Ishikawa (cell line): ENCODE data around the gene TOP2B.

Experiments
- CEBPB ChIP-seq: IDR thresholded peaks from 2 replicates; pipeline ENCODE4 v1.6.1; 2012
- CREB1 ChIP-seq: IDR thresholded peaks from 2 replicates; pipeline ENCODE4 v1.6.1; 2012; ENCODE audit warnings: low read depth
- EGR1 ChIP-seq: IDR thresholded peaks from 2 replicates; pipeline ENCODE4 v1.6.1; 2012
- EP300 ChIP-seq: IDR thresholded peaks from 2 replicates; pipeline ENCODE4 v1.6.1; 2012; ENCODE audit warnings: borderline replicate concordance
- FOXM1 ChIP-seq: IDR thresholded peaks from 2 replicates; pipeline ENCODE4 v1.6.1; 2012; ENCODE audit warnings: low read depth, borderline replicate concordance
- MAX ChIP-seq: IDR thresholded peaks from 2 replicates; pipeline ENCODE4 v1.6.1; 2012
- NFIC ChIP-seq: IDR thresholded peaks from 2 replicates; pipeline ENCODE4 v1.6.1; 2012
- RAD21 ChIP-seq: IDR thresholded peaks from 2 replicates; pipeline ENCODE4 v1.6.1; 2012; ENCODE audit warnings: low read depth
- REST ChIP-seq: IDR thresholded peaks from 2 replicates; pipeline ENCODE4 v1.6.1; 2012; ENCODE audit warnings: low read depth, mild to moderate bottlenecking
- TAF1 ChIP-seq: IDR thresholded peaks from 2 replicates; pipeline ENCODE4 v1.6.1; 2012; ENCODE audit warnings: low read depth, mild to moderate bottlenecking
- TCF12 ChIP-seq: IDR thresholded peaks from 2 replicates; pipeline ENCODE4 v1.6.1; 2012; ENCODE audit warnings: low read depth
- TEAD4 ChIP-seq: IDR thresholded peaks from 2 replicates; pipeline ENCODE4 v1.6.1; 2012
- USF1 ChIP-seq: IDR thresholded peaks from 2 replicates; pipeline ENCODE4 v1.6.1; 2012
- YY1 ChIP-seq: IDR thresholded peaks from 2 replicates; pipeline ENCODE4 v1.6.1; 2012; ENCODE audit warnings: low read depth
- ZBTB7A ChIP-seq: IDR thresholded peaks from 2 replicates; pipeline ENCODE4 v1.6.1; 2012; ENCODE audit warnings: low read depth

Gene TOP2B

GRCh38 chr3:25692341-25692740, 27.6 kb upstream of the TOP2B start:
- TF ChIP-seq EGR1: no peak
- no peak for TF ChIP-seq TCF12
- TF ChIP-seq ZBTB7A: no peak
- TF ChIP-seq USF1: no peak
- no peak for TF ChIP-seq REST
- no peak for TF ChIP-seq RAD21
- TF ChIP-seq TEAD4: no peak
- TF ChIP-seq EP300: no peak
- TF ChIP-seq NFIC: no peak
- no peak for TF ChIP-seq YY1
- TF ChIP-seq FOXM1: no peak
- no peak for TF ChIP-seq TAF1
- no peak for TF ChIP-seq CEBPB
- no peak for TF ChIP-seq CREB1
- no peak for TF ChIP-seq MAX

GRCh38 chr3:25690768-25691533, 26.2 kb upstream of the TOP2B start:
- no peak for TF ChIP-seq TCF12
- TF ChIP-seq YY1: no peak
- TF ChIP-seq TEAD4: no peak
- TF ChIP-seq USF1: no peak
- no peak for TF ChIP-seq MAX
- no peak for TF ChIP-seq RAD21
- TF ChIP-seq NFIC: no peak
- no peak for TF ChIP-seq EP300
- no peak for TF ChIP-seq CEBPB

- TF ChIP-seq CEBPB (no peak), EGR1 (no peak), REST (no peak), TAF1 (no peak), NFIC (no peak)
These were observed 24.5 kb upstream of the TOP2B start for GRCh38 chr3:25689226-25689625.

- no peak for TF ChIP-seq TAF1
- no peak for TF ChIP-seq TCF12
- TF ChIP-seq CEBPB: no peak
- no peak for TF ChIP-seq EGR1
- TF ChIP-seq USF1: no peak
- no peak for TF ChIP-seq ZBTB7A
- no peak for TF ChIP-seq CREB1
- no peak for TF ChIP-seq RAD21
- no peak for TF ChIP-seq REST
These were observed 23.0 kb upstream of the TOP2B start for GRCh38 chr3:25687742-25688141.

- TF ChIP-seq TAF1: no peak
- no peak for TF ChIP-seq CEBPB
- TF ChIP-seq NFIC: no peak
- no peak for TF ChIP-seq EP300
- TF ChIP-seq USF1: no peak
These were observed 22.1 kb upstream of the TOP2B start for GRCh38 chr3:25686766-25687165.
